Hippocampal formation (tissue), 2 donors: ENCODE measurements around the gene MBOAT2.

Experiments
- DNase-seq, 2 donors: peaks; one replicate each; lab custom pipeline; 2025; lab: John Stamatoyannopoulos, UW

MBOAT2 gene

DNA sequence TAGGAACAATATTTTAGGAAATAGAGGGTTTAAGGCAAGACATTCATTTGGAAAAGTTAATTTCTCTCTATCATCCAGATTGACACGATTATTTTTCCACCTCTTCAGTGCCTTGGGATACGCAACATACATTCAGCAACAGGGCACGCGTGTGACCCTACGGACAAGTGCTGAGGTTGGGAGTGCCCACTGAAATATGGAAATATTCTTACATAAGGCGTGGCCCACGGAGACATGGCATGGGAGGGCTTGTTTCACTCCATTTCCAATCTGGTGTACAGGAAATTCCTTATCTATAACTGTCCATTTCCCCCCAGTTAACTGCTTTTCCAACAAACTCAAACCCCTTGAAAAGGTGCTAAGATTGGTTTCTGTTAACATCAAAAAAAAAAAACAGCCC lies 145.2 kb downstream of the MBOAT2 start:
- no peak for DNase-seq

DNA sequence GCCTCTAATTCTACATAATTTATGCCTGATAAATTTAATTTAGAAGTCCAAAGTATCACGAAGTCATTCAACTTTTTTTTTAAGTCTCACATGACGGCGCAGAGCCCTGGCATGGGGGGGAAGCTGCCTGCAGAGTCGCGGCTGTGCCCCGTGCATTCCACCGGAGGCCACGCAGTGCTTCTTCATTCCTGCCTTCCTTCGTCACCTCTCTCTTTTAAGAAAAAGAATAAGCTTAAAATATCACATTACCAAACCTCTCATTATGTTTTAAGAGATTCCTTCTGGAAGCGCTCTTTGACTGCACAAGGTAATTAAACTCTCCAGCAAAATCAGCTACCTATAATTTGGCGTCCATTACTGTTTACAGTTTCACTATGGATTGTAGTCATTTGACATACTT lies 145.8 kb downstream of the MBOAT2 start:
- DNase-seq, result no peak

DNA sequence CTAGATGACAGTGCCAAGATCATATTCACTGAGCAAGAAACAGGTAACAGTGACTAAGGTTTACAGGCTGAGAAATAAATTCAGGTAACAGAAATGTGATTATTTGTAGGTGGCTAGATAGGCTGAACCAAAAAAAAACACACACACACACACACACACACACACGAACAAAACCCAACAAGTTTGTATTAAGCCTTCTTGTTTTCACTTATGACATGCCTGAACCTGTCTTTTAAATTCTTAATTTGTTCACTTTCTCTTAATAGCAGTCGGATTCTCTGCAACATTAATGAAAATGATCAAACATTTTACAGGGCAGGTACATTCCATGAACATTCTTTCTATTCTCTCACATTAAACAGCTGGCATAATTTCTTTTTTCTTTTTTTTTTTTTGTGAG lies 147.3 kb downstream of the MBOAT2 start:
- no peak for DNase-seq

DNA sequence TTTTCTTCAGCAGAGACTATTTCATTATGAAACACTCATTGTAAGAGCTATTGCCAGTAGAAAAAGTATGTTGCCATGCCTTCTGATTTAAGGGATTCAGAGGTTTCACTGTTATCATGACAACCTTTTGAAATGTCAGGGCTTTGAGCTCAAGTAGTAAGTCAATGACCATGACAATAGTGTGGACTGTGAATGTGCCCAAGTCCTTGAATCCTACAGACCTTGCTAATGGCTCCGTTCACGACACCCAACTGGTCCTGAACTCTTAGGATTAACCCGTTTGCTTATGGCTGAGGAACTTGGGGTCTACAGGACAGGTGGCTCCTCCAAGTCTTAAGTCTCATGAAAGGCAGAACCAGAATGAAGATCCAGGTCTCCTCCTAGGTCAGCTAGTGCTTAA lies 148.5 kb downstream of the MBOAT2 start:
- DNase-seq, result no peak

DNA sequence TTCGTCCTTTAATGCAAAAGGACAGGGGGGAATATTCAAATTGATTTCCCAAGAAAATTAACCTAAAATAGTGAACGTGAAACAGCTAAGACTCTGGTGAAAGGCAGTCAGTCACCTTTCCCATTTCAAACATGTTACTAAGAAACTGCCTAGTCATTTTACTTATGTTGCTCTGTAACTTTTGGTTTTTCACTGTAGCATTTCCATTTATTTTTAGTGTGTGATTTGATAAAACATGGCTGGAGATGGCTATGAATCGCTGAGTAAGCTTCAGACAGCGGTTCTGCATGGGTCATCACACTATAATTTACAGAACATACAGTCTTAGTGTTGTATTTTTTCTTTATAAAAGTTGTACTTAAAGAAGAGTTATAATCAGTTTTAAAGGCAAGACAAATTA lies 150.1 kb downstream of the MBOAT2 start:
- no peak for DNase-seq

DNA sequence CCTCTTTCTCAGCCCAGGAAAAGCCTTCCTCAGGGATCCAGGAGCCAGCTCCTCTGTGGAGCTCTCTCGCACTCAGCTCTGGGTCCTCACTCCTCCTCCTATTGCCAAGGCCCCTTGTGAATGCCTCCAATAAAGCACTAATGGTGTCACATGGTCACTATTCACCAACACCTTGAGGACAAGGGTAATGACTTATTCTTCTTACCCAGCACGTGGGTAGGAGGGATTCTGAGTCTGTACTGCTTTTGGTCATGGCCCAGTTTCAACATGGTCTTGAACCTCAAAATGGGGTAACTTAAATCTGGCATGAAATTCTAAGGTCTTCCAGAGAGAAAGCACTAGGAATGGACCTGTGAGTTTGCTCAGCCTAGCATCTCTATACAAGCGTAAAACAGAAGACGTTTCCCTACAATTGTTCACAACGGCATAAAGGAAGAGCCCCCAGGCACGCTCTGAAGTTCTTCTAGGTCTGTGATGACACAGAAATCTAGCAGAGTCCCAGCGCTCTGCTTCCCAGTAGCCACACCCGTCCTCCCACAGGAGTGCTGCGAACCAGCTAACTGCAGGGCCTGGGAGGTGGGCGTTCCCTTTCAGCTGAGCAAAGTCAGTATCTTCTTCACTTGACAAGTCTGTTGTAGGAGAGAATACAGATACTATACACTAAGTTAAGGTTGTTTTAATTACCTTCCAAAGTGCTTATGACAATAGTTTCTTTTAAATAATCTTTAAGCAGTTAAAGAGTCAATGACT lies 151.5 kb downstream of the MBOAT2 start:
- no peak for DNase-seq

DNA sequence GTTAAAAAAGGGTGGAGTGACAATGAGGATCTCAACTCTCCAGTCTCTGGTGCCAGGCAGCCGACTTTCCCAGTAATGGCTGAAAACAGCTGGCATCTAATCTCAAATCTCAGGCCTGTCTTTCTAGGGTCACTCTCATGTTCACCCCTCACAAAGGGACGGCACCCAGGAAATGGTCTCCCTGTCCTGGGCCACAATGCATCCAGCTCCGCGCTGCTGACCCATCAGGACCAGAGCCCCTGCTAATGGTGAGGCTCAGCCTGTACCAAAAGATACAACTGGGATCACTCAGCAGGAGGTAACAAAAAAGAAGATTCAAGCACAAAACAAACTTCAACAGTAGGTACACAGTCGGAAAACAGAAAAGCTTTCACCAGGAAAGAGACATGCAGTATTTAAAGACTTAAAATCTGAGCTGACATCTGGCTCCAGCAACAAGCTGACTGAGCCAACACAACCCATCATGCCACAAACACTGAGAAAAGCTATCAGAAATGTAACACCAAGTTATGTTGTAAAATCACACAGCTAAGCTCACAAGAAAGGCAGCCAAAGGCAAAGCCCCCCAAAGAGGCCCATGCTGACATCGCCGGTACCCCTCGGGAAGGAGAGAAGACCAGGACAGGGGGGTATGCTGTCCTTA lies 152.5 kb downstream of the MBOAT2 start:
- DNase-seq, result no peak

DNA sequence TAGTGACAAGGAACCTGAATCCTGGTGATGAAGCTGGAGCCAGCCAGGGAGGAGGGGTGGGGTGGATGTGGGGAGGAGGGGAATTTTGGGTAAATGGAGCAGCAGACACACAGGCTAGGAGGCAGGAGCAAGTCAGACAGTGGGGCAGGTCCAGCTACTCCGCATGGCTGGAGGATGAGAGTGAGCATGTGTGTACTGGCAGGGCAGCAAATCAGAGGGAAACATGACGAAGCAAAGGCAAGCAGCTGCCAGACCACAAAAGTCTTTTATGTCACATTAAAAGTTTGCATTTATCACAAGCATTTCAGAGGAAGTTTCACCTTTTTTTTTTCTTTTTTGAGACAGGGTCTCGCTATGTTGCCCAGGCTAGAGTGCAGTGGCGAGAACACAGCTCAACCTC lies 154.2 kb downstream of the MBOAT2 start:
- no peak for DNase-seq

DNA sequence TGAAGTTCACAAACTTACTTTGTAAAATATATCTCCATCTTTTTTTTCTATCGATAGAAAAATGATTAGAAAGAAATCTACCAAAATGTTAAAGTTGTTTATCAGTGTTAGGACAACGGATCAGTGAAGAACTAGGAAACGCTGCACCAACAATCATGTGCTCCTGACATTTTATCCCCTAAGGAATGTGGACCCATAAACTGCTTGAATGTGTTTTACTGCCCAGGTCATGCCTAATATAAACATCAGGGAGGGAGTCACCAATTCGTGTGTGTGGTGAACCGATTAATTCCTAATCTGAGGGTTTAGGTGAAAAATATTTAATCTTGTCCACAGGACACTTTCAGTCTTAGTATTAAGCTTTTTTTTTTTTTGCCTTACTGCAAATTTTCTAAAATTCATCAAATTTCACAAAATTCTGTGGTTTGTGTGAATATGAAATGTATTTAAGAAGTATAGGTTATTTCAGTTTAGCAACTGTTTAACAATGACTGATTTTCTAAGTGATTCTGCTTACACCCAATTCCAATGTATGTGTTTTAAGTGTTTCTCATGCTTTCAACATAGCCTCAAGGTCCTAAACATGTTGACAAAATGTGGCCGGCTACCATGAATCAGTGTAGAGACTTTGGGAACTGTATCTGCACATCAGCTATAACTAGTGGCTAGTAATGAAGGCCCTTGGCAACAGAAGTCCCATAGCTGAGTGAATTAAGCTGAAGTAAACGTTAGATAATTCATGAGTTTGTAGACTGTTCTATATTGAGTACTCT lies 155.0 kb downstream of the MBOAT2 start:
- DNase-seq, result no peak

DNA sequence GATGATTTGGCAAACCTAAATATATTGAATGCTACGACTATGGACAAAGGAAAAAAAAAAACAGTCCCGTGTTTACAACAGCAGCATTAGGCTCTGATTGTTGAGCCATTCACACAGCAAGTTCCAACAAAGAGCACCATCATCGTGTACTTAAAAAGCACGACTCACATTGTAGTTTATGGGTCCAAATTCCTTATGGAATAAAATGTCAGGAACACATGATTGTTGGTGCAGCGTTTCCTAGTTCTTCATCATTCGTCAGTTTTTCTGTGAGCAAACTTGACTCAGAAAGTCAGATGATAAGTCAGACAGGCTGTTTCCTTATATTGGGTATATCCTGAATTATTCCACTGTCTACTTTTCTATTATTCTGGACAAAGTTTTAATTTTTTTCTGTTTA lies 156.1 kb downstream of the MBOAT2 start:
- no peak for DNase-seq

DNA sequence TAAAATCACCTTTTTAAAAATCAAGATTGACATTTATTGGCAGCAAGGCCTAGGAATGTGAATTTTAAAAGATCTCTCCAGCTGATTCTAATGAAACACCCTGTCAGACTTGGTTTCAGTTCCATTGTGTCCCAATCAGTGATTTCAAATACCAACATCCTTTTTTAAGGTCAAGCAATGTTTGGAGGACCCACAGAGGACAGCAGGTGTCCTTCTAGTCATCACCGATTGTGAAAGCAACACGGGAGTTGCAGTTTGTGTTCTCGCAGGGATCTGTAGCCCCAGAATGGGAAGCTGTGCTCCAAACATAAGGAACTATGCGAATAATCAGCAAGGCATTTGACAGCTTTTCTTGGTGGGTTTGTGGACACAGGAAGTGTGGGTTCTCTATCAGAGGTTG lies 161.6 kb downstream of the MBOAT2 start:
- DNase-seq, result no peak

DNA sequence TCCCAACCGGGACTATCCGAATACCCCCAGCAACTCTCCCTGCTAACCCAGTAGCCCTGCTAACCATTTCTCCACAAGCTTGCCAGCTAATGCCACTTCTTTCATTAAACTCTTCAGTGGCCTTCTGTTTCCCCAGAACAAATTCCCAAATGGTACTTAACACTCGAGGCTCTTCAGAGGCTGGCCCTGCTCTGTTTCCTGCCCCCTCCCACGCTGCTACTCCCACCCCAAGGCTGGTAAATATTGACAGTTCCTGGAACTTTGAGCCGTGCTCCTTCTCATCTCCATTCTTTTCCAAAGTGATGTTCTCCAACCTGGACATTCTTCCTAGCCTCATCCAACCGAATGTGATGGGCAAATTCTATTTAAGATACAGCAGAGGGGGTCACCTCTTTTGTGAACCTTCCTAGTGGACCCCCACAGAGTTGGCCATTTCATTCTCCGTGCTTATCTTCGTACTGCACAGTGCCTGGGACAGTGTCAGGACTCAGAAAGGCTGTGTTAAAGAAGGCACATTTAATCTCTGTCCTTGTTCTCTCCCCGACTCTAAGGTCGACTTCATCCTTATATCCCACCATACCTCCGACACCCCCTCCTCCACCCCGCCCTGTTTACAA lies 162.9 kb downstream of the MBOAT2 start:
- DNase-seq, result no peak

DNA sequence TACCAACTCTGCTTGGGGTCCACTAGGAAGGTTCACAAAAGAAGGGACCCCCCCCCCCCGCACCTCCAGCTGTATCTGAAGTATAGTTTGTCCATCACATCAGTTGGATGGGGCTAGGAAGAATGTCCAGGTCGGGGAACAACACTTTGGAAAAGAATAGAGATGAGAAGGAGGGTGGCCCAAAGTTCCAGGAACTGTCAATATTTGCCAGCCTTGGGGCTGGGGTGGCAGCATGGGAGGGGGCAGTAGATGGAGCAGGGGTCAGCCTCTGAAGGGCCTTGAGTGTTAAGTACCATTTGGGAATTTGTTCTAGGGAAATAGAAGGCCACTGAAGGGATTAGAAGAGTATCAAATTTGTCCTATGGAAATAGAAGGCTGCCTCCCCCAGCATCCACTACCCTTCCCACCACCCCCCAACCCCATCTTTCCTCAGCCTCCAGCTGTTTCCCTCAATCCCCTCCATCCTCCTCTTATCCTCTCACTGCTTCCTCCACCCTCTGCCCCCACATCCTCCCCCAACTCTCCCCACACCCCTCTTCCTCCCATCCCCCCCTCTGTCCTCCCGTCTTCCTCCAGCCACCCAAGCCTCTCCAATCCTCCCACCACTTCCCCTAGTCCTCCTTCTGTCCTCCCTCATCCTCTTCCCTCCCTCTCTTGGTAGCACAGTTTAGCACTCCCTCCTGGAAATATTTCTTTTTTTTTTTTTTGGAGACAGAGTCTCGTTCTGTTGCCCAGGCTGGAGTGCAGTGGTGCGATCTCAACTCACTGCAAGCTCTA lies 164.1 kb downstream of the MBOAT2 start:
- no peak for DNase-seq

DNA sequence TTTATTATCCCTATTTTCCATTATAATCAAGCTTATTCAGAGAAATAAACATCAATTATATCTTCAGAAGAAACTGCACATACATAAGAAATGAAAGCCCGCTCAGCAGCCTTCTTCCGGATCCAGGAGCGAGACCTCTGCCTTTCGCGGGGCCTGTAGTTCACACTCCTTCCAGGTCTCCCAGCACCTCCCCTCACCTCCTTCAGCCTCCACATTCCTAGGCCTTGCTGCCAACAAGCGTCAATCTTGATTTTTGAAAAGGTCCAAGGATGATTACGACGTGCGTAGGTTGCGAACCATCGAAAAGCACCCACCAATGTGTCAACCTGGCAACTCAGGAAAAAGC lies 165.7 kb downstream of the MBOAT2 start:
- DNase-seq, result no peak

DNA sequence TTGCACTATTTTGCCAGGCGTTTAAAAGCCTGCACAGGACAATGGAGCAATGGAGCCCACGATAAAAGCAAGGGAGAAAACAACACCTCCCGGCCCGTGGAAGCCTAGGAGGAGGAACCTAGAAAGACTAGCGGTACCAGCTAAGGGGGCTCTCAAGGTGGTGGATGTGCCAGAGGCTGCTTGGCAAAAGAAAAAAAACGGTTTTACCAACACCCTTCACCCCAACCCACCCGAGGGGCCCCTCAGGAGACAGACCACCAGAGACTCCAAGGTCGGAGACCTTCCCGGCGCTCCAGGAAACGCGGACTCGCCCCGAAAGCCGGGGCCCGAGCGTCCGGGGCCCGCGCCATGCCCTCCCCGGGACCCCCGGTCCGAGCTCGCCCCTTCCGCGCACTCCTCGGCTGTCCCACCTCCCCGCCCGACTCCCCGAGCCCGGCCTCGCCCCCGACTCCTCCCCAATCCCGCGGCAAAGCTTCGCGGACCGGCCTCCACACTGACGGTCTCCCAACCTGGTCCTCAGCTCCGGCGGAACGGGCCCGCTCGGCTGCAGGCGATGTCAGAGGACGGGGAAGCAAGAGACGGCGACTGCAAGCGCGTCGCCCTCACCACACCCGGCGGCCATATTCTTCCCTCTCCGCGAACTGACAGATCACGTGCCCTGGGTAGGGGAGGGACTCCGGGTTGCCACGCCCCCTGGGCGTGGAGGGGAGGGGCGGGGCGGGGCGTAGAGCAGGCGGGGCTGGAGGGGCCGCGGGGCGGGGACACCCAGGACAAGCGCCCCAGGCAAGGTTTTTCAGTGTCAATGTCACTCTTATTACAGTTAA lies 166.3 kb downstream of the MBOAT2 start, which contains the start of gene KIDINS220:
KIDINS220 (minus strand) TSS at position 643 of the 824 bp plus-strand sequence. CDS start 10,520 bp downstream, outside the sequence.
- DNase-seq, result peak; percentile 89 to 91

DNA sequence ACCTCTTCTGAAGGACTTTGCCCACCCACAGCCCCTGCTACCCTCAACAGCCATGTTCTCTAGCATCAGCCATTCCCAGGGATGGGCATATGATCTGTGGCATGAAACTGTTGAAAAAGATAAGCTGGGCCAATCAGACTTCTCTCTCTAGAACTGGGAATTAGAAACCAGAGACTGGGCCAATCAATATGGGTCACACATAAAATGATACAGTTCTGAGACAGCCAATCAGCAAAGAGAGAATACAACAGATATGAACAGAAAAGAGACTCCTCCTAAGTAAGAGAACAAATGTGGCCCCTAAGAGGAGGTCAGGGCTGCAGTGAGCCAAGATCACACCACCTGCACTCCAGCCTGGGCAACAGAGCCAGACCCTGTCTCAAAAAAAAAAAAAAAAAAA lies 168.2 kb downstream of the MBOAT2 start:
- DNase-seq, result no peak

DNA sequence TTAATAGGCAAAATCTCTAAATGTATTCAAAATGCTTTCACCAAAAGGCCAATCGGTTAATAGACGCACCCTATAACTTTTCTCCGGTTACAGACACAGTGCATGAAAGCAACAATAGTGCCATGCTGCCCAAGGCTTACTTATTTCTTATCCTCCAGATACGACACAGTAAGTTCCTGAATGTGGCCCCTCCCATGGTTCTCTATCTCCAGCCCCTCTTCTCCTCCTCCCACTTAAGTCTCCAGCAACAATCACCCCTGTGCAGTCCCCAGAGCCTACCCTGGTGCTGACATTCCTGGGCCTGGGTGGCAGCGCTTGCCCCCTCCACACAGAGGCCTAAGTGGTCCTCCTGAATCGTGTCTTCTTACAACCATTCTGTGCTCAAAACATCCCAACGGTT lies 169.6 kb downstream of the MBOAT2 start:
- no peak for DNase-seq

DNA sequence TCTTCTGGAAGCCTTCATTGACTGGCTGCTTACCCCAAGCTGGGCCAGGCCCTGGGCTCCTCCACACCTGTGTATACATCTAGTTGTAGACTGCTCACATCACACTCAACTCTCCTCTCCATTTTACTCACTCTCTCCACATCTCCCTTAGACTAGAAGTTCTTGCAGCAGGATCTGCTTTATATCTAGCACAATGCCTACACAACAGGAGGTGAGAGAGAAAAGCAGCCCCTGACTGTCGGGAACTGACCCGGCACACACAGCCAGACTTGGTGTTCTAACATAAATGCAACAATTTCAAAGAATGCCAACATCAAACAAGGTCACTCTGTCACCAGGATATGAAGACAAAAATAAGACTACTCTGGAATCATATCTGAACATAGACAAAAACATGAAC lies 172.0 kb downstream of the MBOAT2 start:
- DNase-seq, result no peak

DNA sequence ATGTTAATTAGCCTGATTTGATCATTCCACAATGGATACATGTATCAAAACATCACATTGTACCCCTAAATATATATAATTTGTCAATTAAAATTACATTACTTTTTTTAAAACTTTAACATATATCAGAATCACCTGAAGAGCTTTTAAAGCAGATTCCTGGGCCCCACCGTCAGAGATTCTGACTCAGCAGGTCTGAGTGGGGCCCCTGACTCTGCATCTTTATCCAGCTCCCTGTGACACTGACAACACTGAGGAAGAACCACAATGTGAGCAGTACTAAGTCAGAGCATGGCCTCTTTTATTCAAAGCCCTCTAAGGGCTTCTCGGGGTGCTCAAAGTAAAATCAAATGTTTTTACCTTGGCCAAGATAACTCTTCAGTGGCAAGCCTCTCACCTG lies 175.8 kb downstream of the MBOAT2 start:
- DNase-seq, result no peak

DNA sequence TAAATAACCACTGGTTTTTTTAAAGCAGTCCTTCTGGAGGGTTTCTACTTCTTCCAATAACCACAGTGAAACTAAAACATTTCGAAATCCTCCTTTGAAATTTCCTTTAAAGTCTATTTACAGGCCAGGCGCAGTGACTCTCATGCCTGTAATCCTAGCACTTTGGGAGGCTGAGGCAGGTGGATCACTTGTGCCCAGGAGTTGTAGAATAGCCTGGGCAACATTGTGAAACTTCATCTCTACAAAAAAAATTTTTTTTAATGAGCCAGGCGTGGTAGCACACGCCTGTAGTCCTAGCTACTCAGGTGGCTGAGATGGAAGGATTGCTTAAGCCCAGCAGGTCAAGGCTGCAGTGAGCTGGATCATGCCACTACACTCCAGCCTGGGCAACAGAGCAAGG lies 181.3 kb downstream of the MBOAT2 start:
- DNase-seq, result no peak
